Trophoblast cell (in vitro differentiated cells and primary cell): ENCODE measurements around the gene ELN.
A peak's percentile ranks its signal among the peaks of the same experiment; 100 is the strongest.

Source experiments
- DNase-seq, 2 donors: peaks; one replicate each; pipeline ENCODE4 v3.0.0-alpha.2; 2016
- H2AFZ ChIP-seq: 2 replicates; pipeline ENCODE4 v1.6.1; 2013; ENCODE audit warnings: low read length, moderate library complexity, mild to moderate bottlenecking; ENCODE audit not compliant: insufficient read depth, poor library complexity
- H2AK5ac ChIP-seq: 2 replicates; pipeline ENCODE4 v1.6.1; 2013; ENCODE audit warnings: mild to moderate bottlenecking, low read length
- H2BK120ac ChIP-seq: 2 replicates; pipeline ENCODE4 v1.6.1; 2013; ENCODE audit warnings: low read length, mild to moderate bottlenecking, moderate library complexity; ENCODE audit not compliant: insufficient read depth, poor library complexity
- H2BK12ac ChIP-seq: 2 replicates; pipeline ENCODE4 v1.6.1; 2013; ENCODE audit warnings: mild to moderate bottlenecking, low read length, moderate library complexity
- H2BK5ac ChIP-seq: 2 replicates; pipeline ENCODE4 v1.6.1; 2013; ENCODE audit warnings: low read length, low read depth, moderate library complexity, mild to moderate bottlenecking; ENCODE audit not compliant: poor library complexity
- H3K14ac ChIP-seq: 2 replicates; pipeline ENCODE4 v1.6.1; 2013; ENCODE audit warnings: mild to moderate bottlenecking, low read length
- H3K18ac ChIP-seq: 2 replicates; pipeline ENCODE4 v1.6.1; 2013; ENCODE audit warnings: mild to moderate bottlenecking, low read length
- H3K23ac ChIP-seq: 2 replicates; pipeline ENCODE4 v1.6.1; 2013; ENCODE audit warnings: low read length
- H3K27ac ChIP-seq: 2 replicates; pipeline ENCODE4 v1.5.1; 2013; ENCODE audit warnings: low read depth, mild to moderate bottlenecking, inconsistent platforms, low read length, moderate library complexity
- H3K27me3 ChIP-seq: 2 replicates; pipeline ENCODE4 v1.6.1; 2013; ENCODE audit warnings: inconsistent platforms, mild to moderate bottlenecking, low read length, moderate library complexity; ENCODE audit not compliant: insufficient read depth
- H3K36me3 ChIP-seq, 2 experiments: 1 replicate in 1 of 2; 2 replicates in 1 of 2; pipeline ENCODE4 v1.6.1; 2013; ENCODE audit warnings: low read length in 2 of 2, mild to moderate bottlenecking in 2 of 2, moderate library complexity in 1 of 2; ENCODE audit not compliant: insufficient read depth in 2 of 2, control insufficient read depth in 1 of 2
- H3K4ac ChIP-seq: 2 replicates; pipeline ENCODE4 v1.6.1; 2013; ENCODE audit warnings: low read depth, mild to moderate bottlenecking, low read length, moderate library complexity
- H3K4me1 ChIP-seq, 2 experiments: 1 replicate in 1 of 2; 2 replicates in 1 of 2; pipeline ENCODE4 v1.6.1; 2013; ENCODE audit warnings: low read length in 2 of 2, mild to moderate bottlenecking in 2 of 2, moderate library complexity in 1 of 2; ENCODE audit not compliant: insufficient read depth in 2 of 2, control insufficient read depth in 1 of 2
- H3K4me2 ChIP-seq: 2 replicates; pipeline ENCODE4 v1.6.1; 2013; ENCODE audit warnings: inconsistent platforms, mild to moderate bottlenecking, low read length, moderate library complexity
- H3K4me3 ChIP-seq: 2 replicates; pipeline ENCODE4 v1.5.1; 2013; ENCODE audit warnings: mild to moderate bottlenecking, low read depth, low read length, inconsistent platforms
- H3K79me1 ChIP-seq: one replicate; pipeline ENCODE4 v1.6.1; 2013; ENCODE audit warnings: low read length
- H3K79me2 ChIP-seq: 2 replicates; pipeline ENCODE4 v1.6.1; 2013; ENCODE audit warnings: low read length, mild to moderate bottlenecking; ENCODE audit not compliant: control insufficient read depth, insufficient read depth, poor library complexity
- H3K9ac ChIP-seq: 2 replicates; pipeline ENCODE4 v1.6.1; 2013; ENCODE audit warnings: mild to moderate bottlenecking, low read length
- H3K9me3 ChIP-seq: 2 replicates; pipeline ENCODE4 v1.6.1; 2013; ENCODE audit warnings: low read depth, mild to moderate bottlenecking, control low read depth, inconsistent platforms, low read length; ENCODE audit not compliant: insufficient read depth
- H4K12ac ChIP-seq: 2 replicates; pipeline ENCODE4 v1.6.1; 2013; ENCODE audit warnings: low read depth, mild to moderate bottlenecking, low read length, moderate library complexity
- H4K8ac ChIP-seq: 2 replicates; pipeline ENCODE4 v1.6.1; 2013; ENCODE audit warnings: low read depth, mild to moderate bottlenecking, low read length, moderate library complexity
- H4K91ac ChIP-seq: one replicate; pipeline ENCODE4 v1.6.1; 2013; ENCODE audit warnings: low read depth, mild to moderate bottlenecking, low read length, moderate library complexity
- WGBS: extraction: QIAGEN DNeasy Blood & Tissue Kit; methylation state at CpG from one replicate; pipeline ENCODE4 v1.1.7; 2013; ENCODE audit warnings: missing lambda C conversion rate; ENCODE audit not compliant: insufficient read length, insufficient coverage; ENCODE audit errors: extremely low coverage; 5-methylcytosine and 5-hydroxymethylcytosine counted together

Gene ELN

DNA sequence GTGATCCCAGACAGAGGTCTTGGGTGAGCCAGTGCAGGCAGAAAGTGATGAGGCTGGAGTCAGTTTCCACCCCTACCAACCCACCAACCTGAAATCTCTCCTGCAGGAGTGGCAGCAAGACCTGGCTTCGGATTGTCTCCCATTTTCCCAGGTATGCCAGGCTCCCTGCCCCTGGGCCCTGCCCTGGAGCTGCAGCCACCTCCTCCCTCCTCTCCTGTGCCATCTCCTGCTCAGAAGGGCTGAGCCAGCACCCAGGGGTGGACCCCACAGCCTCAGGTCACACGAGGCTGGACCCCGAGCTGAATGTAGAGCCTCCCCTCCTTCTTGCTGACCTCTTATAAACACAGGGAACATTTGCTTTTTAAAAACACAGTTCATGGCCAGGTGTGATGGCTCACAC, 38.7 kb downstream of the ELN start:
- Histone ChIP-seq H3K27me3 (no peaks in the 10 kb centered on the region), H3K23ac (no peak overlapping the region), H3K9ac (no peak overlapping the region), H2AK5ac (no peak overlapping the region), H3K4ac (no peak overlapping the region), H3K4me2 (no peak overlapping the region), H3K14ac (no peak overlapping the region), H3K4me1 (no peaks in the 10 kb centered on the region), H3K9me3 (peaks cover 12% of the 10 kb centered on the region), H2AFZ (no peak overlapping the region), H3K4me3 (no peak overlapping the region), H4K12ac (no peak overlapping the region), H3K27ac (no peak overlapping the region), H3K79me1 (no peaks in the 10 kb centered on the region), H2BK5ac (no peak overlapping the region), H2BK12ac (no peak overlapping the region), H2BK120ac (no peak overlapping the region), H4K91ac (peak overlapping the region; percentile 17), H3K79me2 (no peaks in the 10 kb centered on the region), H3K18ac (no peak overlapping the region), H3K36me3 (no peaks in the 10 kb centered on the region), H4K8ac (no peak overlapping the region)
- no CpG with 5 or more reads among the region's 3 CpGs for WGBS
- no peak for DNase-seq

DNA sequence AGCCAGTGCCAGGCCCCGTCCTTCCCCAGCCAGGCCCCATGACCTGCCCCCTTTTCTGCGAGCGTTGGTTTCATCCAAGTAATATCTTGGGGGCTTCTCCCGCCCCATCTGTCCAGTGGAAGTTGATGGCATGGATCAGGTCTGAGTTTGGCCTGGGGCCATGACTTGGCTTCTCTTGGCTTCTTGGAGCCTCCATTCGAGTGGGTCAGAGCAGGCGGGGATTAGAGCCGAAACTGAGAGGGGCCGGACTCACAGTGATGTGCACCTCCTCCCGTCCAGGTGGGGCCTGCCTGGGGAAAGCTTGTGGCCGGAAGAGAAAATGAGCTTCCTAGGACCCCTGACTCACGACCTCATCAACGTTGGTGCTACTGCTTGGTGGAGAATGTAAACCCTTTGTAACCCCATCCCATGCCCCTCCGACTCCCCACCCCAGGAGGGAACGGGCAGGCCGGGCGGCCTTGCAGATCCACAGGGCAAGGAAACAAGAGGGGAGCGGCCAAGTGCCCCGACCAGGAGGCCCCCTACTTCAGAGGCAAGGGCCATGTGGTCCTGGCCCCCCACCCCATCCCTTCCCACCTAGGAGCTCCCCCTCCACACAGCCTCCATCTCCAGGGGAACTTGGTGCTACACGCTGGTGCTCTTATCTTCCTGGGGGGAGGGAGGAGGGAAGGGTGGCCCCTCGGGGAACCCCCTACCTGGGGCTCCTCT, 40.6 kb downstream of the ELN start:
- Histone ChIP-seq H4K91ac (no peak overlapping the region), H3K18ac (no peak overlapping the region), H3K4ac (no peak overlapping the region), H3K9ac (no peak overlapping the region), H2BK12ac (no peak overlapping the region), H3K4me2 (no peak overlapping the region), H3K4me3 (no peak overlapping the region), H3K23ac (no peak overlapping the region), H2AFZ (no peak overlapping the region), H3K79me2 (no peaks in the 10 kb centered on the region), H3K9me3 (peaks cover 8% of the 10 kb centered on the region), H3K4me1 (no peaks in the 10 kb centered on the region), H4K12ac (no peak overlapping the region), H3K27ac (no peak overlapping the region), H4K8ac (no peak overlapping the region), H2BK120ac (no peak overlapping the region), H2BK5ac (no peak overlapping the region), H3K27me3 (no peaks in the 10 kb centered on the region), H3K79me1 (no peaks in the 10 kb centered on the region), H3K14ac (no peak overlapping the region), H2AK5ac (no peak overlapping the region), H3K36me3 (no peaks in the 10 kb centered on the region)
- WGBS: no CpG with 5 or more reads among the region's 20 CpGs
- no peak for DNase-seq

DNA sequence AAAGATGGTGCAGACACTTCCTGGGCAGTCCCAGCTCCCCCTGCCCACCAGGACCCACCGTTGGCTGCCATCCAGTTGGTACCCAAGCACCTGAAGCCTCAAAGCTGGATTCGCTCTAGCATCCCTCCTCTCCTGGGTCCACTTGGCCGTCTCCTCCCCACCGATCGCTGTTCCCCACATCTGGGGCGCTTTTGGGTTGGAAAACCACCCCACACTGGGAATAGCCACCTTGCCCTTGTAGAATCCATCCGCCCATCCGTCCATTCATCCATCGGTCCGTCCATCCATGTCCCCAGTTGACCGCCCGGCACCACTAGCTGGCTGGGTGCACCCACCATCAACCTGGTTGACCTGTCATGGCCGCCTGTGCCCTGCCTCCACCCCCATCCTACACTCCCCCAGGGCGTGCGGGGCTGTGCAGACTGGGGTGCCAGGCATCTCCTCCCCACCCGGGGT, 41.1 kb downstream of the ELN start:
- H2BK5ac ChIP-seq: no peak overlapping the region
- H3K4me1 ChIP-seq: no peaks in the 10 kb centered on the region
- peaks cover 5% of the 10 kb centered on the region for H3K9me3 ChIP-seq
- no CpG with 5 or more reads among the region's 16 CpGs for WGBS
- no peak overlapping the region for H2BK12ac ChIP-seq
- H3K4me3 ChIP-seq: no peak overlapping the region
- H2AK5ac ChIP-seq: peak overlapping the region; percentile 3
- H3K36me3 ChIP-seq: no peaks in the 10 kb centered on the region
- H3K23ac ChIP-seq: no peak overlapping the region
- no peak overlapping the region for H3K18ac ChIP-seq
- no peak overlapping the region for H3K4ac ChIP-seq
- H2AFZ ChIP-seq: no peak overlapping the region
- no peak for DNase-seq
- no peak overlapping the region for H4K8ac ChIP-seq
- H2BK120ac ChIP-seq: no peak overlapping the region
- no peaks in the 10 kb centered on the region for H3K27me3 ChIP-seq
- H3K27ac ChIP-seq: no peak overlapping the region
- no peaks in the 10 kb centered on the region for H3K79me2 ChIP-seq
- no peaks in the 10 kb centered on the region for H3K79me1 ChIP-seq
- H3K9ac ChIP-seq: no peak overlapping the region
- no peak overlapping the region for H4K12ac ChIP-seq
- H4K91ac ChIP-seq: no peak overlapping the region
- H3K4me2 ChIP-seq: no peak overlapping the region
- no peak overlapping the region for H3K14ac ChIP-seq

DNA sequence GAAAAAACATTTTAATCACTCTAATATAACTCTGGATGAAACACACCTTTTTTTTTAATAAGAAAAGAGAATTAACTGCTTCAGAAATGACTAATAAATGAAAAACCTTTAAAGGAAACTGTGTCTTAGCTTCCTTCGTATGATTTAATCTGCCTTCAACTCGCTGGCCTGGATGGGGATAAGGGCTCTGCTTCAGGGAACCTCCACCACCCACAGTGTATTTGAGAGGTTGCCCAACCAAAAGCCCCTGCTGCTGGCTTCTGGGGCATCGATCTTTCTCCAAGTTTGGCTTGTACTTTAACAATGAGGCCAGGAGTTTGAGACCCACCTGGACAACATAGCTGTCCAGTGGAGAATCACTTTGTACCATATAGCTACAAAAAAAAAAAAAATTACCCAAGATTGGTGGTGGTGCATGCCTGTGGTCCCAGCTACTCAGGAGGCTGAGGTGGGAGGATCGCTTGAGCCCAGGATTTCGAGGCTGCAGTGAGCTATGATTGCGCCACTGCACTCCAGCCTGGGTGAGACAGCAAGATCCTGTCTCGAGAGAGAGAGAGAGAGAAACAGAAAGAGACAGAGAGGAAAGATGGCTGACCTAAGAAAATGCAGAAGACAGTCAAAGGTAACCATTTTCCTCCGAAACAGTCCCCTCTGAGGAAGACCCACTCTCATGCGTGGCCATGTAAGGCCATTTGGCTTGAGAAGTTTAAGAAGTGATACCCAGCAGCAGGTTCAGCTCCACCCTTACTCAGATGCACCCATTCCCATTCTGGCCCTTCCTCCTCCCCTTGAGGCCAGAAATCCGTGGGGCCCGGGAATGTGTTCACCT, 42.0 kb downstream of the ELN start:
- peak in 1 of 2 donors; percentile 28 for DNase-seq
- Histone ChIP-seq H4K12ac (no peak overlapping the region), H2BK120ac (no peak overlapping the region), H3K27me3 (no peaks in the 10 kb centered on the region), H3K36me3 (no peaks in the 10 kb centered on the region), H3K27ac (no peak overlapping the region), H2BK12ac (no peak overlapping the region), H2AK5ac (no peak overlapping the region), H3K23ac (no peak overlapping the region), H3K4me3 (no peak overlapping the region), H3K9ac (no peak overlapping the region), H4K91ac (no peak overlapping the region), H3K14ac (no peak overlapping the region), H4K8ac (no peak overlapping the region), H2BK5ac (no peak overlapping the region), H3K79me1 (no peaks in the 10 kb centered on the region), H3K4me2 (no peak overlapping the region), H3K4ac (no peak overlapping the region), H3K4me1 (no peaks in the 10 kb centered on the region), H2AFZ (no peak overlapping the region), H3K18ac (no peak overlapping the region), H3K79me2 (no peaks in the 10 kb centered on the region), H3K9me3 (peaks cover 5% of the 10 kb centered on the region)
- WGBS: no CpG with 5 or more reads among the region's 11 CpGs
